GM21367 (cell line): ENCODE data around the gene TMEFF2.
"Not testable (repeated sequence)": the region's sequence is repeated elsewhere in the genome, so short reads cannot be mapped to it uniquely, and the experiment has no call there.

Source experiments
- ATAC-seq: cut with Tn5 transposase; IDR thresholded peaks from one replicate; pipeline ENCODE4 v1.9.1; 2021; ENCODE audit not compliant: unreplicated experiment

Gene TMEFF2

DNA sequence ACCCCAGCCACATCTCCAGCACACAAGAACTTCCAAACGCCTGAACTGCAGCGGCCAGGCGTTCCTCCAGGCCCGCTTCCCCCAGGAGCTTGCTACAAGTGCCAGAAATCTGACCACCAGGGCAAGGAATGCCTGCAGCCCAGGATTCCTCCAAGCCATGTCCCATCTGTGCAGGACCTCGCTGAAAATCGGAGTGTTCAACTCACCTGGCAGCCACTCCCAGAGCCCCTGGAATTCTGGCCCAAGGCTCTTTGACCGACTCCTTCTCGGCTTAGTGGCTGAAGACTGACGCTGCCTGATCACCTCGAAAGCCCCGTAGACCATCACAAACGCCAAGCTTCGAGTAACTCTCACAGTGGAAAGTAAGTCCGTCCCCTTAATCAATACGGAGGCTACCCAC, 62.1 kb downstream of the TMEFF2 start:
- not testable (repeated sequence) for ATAC-seq

DNA sequence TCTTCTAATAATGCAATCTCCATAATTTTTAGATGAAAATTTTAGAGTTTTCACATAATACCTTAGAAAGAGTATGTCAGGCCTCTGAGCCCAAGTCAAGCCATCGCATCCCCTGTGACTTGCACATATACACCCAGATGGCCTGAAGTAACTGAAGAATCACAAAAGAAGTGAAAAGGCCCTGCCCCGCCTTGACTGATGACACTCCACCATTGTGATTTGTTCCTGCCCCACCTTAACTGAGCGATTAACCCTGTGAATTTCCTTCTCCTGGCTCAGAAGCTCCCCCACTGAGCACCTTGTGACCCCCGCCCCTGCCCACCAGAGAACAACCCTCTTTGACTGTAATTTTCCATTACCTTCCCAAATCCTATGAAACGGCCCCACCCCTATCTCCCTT, 64.4 kb downstream of the TMEFF2 start:
- not testable (repeated sequence) for ATAC-seq

DNA sequence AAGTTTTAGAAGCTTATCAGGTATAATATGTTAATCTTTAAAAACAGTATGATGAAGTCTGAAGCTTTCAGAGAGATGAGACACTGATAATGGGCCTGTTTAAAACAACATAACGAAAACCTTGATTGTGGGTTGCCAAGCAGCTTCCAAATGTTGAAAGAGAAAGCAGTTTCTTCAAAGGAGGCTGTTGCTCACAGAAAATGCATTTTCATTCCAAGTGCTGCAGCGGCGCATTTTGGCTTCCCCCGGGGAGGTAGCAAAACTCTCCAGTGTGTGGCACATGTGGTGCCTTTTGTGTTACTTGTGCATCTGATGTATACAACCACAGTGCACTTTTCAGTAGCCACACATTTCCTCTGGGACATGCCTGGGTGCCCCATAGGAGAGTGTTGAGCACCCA, 66.1 kb downstream of the TMEFF2 start:
- no peak for ATAC-seq

DNA sequence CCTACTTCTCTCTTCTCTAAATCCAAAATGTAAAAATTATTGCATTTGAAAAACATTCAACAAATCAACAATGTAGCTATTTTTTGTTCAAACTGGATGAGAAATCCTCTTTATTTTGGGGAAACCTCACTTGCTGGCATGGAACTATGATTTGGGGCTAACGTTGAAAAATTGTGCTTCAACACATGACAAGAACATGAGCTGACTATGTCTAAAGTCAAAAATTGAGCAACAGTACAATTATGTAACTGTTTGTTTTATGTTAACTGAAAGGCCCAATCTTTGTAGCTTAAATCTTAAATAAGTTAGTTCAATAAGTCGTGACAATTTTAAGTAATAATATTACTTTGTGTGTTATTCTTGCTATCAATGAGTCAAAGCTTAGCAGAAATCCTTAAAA, 67.3 kb downstream of the TMEFF2 start:
- ATAC-seq = no peak

DNA sequence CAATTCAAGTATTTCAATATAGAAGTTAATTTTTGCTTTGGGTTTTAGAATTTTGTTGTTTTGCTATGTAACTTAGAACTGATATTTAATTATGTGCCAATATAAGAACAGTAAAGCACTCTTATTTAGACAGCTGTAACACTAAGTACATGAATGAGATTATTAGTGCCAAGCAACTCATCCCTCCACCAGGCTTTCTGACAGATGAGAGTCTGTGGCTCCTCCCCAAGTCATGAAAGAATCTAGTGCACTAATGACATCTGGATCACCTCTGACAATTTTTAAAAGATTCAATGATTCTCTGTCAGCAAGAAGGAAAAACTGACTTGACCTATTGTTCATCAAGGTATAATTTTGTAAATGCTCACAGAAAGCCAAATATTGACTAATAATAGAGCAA, 67.8 kb downstream of the TMEFF2 start:
- no peak for ATAC-seq

DNA sequence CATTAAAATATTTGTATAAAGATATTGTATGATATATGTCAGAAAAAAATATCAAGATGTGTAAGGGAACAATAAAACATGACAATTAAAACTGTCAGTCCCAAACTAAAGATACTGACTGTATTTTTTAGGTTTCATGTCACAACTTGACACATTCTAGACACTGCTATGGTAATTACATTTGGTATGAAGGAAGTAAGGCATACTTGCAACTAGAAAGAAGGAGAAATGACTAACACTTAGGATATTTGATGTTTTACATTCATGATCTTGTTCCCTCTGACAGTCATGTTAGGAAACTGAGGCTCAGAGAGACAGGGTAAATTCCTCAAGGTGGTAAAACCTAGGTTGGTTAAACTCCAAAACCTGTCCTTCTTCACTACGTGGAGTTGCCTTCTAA, 68.3 kb downstream of the TMEFF2 start:
- no peak for ATAC-seq

DNA sequence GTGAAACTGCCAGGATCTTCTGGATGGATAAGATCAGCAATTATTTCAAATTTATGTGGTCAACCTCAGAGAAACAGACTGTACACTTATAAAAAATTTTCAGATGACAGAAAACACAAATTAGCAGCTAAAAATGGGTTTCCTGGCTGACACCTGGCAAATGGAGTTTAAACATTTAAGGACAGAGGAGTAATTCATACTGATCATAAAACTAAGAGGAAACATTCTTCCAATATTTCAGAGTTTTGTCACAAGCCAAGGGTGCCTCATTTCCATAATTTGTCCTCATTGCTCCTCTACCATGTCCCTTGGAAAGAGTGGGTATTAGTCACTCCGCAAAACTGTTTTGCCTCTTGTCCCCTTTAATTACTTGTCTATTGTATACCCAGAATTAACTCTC, 70.2 kb downstream of the TMEFF2 start:
- ATAC-seq = no peak

DNA sequence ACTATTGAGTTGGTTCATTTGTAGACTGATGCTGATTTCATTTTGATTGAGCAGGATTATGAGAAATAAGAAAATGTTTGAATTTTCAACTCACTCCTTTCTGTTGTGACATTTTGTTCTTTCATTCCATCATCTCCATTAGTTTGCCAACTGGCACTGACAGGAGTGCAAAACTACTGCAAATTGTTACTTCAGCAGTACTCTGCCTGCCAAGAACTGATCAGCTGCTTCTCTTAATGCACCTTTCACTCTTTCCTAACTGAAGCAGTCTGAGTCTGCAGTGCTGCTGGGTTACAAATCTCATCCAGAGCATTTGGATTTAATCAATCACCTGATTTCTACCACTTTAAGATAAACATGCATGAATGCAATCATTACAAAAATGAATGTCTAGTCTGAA, 70.9 kb downstream of the TMEFF2 start:
- no peak for ATAC-seq

DNA sequence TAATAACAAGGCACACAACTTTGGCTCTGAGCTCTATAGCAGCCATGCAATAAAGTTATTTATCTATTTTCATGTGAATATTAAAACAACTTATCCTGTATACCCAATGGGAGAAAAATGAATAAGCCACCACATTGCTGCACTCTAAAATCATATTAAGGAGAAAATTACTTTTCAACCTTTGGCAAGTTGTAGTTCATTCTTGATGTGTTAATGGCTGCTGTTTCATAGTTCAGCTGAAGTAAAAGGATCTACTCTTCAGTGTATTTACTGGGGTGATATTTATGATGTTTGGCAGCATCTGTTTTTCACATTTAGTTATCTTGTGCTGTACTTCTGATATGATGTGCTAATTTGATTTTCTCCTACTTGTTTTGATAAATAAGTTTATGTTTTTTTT, 71.8 kb downstream of the TMEFF2 start:
- ATAC-seq = no peak

DNA sequence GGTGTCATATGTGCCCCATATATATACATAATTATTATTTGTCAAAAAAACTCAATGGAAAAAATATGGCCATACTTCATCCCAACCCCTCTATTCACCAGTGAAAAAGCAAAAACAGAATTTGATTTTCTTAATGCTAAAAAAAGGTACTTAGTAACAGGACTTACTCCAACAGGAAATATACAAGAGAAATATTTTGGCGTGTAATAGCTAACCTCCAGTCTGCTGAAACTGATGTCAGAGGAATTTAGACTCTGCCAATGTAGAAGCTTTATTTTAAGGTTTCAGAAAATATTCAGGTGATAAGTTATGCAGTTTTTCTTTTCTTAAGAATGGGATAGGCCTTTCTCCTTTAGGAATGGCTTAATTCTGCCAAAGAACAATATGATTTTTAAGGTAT, 72.6 kb downstream of the TMEFF2 start:
- no peak for ATAC-seq

DNA sequence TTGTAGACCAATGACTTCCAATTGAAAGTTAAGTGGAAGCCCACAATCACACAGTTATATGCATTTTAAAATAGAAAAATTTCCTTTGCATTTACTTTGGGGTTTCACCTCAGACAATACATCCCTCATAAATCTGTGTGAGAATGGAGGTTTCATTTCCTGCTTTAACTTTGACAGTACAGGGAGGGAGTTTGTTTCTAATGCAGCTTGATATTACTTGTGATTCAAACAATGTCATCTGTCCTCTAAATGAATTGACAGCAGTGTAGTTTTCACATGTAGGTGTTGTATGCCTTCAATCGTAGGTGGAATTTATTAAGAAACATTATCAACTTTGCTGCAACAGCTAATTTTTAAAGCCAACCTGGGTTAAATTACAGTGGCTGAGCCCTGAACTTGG, 75.2 kb downstream of the TMEFF2 start:
- no peak for ATAC-seq

DNA sequence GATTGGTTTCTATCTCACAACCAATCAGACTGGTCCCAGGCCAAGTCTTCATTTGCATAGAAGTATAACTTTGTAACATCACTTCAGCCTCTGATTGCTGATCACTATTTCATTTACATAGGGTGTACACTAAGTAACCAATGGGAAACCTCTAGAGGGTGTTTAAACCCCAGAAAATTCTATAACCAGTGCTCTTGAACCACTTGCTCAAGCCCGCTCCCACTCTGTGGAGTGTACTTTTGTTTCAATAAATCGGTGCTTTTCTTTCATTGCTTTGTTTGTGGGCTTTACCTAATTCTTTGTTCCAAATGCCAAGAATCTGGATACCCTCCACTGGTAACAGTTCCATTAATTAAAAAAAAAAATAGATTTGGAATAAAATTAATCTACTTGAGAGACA, 77.0 kb downstream of the TMEFF2 start:
- no peak for ATAC-seq

DNA sequence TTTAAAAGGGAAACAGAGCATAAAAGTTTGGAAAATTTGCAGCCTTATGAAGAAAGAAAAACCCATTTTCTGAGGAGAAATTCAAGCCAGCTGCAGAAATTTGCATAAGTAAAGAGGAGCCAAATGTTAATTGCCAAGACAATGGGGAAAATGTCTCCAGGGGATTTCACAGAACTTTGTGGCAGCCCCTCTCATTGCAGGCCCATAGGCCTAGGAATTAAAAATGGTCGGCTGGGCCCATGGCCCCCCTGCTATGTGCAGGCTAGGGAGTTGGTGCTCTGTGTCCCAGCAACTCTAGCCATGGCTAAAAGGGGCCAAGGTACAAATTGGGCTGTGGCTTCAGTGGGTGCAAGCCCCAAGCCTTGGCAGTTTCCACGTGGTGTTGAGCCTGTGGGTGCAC, 83.2 kb downstream of the TMEFF2 start:
- not testable (repeated sequence) for ATAC-seq

DNA sequence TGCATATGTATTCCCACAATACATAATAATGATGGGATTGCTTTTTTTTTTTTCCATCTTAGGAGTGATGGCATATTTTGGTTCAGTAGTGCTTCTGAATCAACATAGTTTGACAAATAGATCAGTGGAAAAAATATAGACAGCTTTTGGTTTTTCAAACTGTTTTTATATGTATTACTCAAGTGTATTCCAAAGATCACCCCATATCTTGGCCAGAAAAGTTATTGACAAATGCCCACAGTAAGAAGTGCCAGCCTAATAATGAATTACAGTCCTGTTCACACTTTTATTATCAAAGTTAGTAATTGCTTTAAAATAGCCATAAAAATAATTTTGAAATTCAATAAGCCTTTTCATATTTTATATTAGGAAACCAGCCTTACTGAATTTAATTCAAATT, 95.0 kb downstream of the TMEFF2 start:
- no peak for ATAC-seq

DNA sequence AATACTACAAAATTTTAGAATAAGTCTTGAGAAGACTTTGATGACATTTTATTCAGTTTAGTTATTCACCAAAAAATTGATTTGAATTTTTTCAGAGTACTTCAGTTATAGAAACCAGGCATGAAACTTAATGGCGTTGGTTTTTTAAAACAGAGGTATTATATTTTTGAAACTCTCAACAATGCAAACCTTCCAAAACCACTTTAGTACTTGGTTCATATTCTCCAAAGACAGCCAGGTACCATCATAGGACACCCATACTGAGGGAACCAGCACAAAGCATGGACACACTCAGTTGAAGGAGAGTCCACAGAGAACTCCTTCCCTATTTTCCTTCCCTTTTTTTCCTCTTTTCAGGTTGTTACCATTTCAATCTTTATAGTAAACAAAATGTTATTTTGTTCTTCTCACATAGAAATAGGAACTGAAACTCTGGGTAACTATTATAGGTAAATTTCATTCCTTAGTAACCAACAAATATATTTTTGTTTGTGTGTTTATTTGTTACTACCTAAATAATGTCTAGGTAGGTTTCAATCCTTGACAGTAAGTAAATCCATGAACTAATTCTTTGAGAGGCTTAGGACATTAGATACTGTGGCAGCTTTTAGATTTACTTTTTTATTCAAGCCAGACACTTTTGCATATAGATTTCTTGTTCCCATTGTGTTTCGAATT, 95.8 kb downstream of the TMEFF2 start:
- no peak for ATAC-seq

DNA sequence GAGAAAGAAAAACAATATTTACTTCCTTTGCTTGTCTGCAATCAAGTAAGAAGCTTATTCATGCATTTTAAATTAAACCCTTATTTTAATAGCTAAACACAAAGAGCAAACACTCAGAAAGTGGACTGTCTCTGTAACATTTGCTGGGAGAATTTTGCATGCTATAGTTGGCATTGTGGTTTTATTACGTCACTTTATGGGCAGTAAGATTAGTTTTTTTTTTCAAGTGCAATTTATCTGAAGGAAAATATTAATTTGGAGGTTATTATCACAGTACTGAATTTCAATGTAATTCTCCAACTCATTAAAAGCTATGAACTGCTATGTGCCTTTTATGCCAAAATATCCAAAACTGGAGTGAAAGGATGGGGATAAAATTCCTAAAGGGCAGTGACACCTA, 103.3 kb downstream of the TMEFF2 start:
- ATAC-seq = no peak

DNA sequence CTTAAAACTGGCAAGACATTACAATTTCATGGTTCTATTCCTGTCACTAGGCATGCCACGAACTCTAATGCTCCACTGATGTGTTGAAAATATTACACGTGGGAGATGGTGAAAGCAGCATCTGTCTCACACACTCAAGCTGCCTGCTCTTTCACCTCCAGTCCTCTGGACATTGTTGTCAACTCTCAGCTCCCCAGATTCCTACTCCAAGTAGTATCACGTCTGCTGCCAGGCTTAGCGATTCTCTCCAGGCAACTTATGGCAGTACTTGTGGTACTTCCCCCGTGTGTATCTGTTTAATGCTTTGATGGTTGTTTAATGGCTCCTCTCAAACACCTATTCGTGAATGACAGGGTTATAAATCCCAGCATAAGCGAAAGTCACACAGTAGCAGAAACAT, 103.8 kb downstream of the TMEFF2 start:
- no peak for ATAC-seq

DNA sequence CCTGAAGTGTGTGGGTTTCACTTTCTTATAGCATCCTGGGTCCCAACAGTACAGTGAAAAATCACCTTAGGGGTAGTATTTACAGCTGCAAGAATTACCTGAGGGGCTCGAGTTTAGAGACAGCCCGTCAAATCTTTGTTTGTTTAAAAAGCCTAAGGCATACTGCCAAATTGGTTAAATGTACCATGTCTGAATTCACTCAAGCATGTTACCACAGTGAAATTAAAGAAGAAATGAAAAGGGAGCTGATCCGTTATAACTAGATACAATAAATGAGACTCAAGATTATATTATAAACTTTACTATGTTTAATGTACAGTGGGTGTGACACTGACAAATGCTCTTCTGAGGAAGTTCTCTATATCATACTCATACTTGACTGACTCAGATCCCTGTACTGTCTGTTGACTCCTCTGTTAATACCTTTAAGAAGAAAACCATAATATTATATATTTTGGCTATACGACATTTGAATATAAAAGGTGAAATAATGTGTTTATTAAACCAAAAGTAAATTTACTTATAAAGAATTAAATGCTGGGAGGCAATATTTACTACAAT, 107.3 kb downstream of the TMEFF2 start:
- no peak for ATAC-seq

DNA sequence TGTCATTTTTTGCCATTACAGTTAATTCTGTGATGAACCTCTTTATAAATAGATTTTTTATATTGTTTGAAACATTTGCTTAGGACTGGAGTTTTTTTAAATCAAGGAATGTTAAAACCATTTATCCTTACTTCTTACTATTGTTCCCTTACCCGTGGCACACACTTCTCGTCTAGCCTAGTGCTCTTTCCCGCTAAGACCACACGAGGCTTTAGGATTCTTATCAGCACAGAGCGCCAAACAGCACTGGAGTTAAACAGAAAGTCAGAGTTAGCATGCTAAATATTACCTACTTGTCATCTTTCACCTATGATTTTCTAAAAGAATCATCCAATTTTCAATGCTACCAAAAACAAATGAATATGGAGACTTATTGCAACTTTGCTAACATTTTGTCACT, 112.6 kb downstream of the TMEFF2 start:
- no peak for ATAC-seq

DNA sequence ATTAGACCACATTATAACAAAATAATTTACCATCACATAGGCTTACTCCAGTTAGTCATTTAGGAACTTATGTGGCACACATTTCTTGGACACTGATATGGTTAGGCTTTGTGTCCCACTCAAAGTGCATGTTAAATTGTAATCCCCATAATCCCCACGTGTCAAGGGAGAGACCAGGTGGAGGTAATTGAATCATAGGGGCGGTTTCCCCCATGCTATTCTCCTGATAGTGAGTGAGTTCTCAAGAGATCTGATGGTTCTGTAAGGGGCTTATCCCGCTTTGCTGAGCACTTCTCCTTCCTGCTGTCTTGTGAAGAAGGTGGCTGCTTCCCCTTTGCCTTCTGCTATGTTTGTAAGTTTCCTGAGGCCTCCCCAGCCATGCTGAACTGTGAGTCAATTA, 114.6 kb downstream of the TMEFF2 start:
- ATAC-seq = not testable (repeated sequence)

DNA sequence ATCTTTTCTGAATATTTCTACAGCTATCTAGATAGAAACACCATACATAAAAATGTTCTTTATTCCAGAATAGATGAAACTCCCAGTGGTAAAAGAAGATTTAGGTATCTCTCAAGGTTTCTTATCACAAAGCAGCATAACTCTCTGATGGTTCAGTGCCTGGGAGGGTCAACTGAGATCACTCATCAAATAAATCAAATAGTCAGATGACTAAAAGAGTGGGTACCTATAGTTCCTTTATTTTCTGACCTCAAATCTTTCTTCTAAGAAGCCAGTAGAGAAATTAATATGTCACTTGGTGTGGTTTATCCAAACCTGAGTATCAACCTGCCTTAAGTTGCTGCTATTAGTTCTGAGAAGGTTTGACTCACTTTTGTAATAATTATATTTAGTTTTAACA, 120.9 kb downstream of the TMEFF2 start:
- ATAC-seq = no peak

DNA sequence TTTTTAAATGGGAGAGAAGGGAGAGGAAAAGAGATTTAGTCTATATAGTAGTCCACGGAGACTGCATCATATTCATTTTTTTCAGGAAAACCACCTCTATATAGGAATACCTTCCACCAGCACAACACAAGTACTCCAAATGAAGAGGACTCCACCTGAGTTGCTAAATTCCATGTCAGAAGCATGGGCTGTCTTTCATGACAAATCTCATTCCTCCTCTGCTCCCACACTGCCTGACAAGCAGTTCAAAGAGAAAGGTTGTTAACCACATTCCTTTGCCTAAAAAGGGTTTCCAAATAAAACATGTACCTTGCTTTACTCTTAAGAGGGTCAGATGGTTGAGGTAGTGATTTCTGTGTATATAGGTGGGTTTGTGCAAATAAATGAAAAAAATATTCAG, 122.0 kb downstream of the TMEFF2 start:
- ATAC-seq = no peak

DNA sequence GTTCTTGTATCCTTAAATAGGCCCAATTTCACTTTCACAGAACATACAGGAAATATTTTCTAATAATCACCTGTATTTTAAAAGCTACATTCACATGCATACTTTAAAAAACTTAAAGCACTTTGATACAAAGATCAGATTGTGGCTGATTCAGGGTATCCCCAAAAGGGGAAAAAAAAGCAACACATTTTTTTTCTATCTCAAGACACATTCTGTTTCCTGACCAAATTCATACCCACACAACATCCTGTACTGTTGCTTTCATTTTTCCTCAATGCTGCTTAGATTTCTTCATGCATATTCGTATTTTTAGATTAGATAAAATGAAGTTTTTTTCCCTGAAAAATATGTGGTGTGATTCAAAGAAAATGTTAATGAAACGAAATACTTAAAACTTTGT, 122.5 kb downstream of the TMEFF2 start:
- no peak for ATAC-seq
